Psoas muscle (tissue), 8 donors: ENCODE results near the gene PCGF3. TPM values are rescaled to one million over a fixed set of nuclear protein-coding genes. Genes with fewer than 3 reads are reported as not detected.
A peak's percentile ranks its signal among the peaks of the same experiment; 100 is the strongest.

ENCODE experiments used
- ATAC-seq, 4 donors: fragments of 200-7000 bp; cut with Tn5 transposase; one replicate each; pipeline ENCODE4 v1.9.1; 2020; ENCODE audit warnings: moderate library complexity in 3 of 4, mild to moderate bottlenecking in 2 of 4
- DNase-seq, 2 donors: peaks; one replicate each; pipeline ENCODE4 v3.0.0-alpha.2; 2020
- H3K27ac ChIP-seq: fragments of 200-600 bp; one replicate; pipeline ENCODE4 v1.8.0; 2022
- H3K27me3 ChIP-seq, 3 donors: fragments of 200-600 bp in 1 of 3; one replicate each; pipeline versions ENCODE4 v1.6.1 to v1.8.0; 2013 to 2022; ENCODE audit warnings: low read length in 2 of 3, mild to moderate bottlenecking in 2 of 3, moderate library complexity in 1 of 3; ENCODE audit not compliant: insufficient read depth in 3 of 3
- H3K36me3 ChIP-seq, 2 donors: fragments of 200-600 bp in 1 of 2; one replicate each; pipeline versions ENCODE4 v1.6.1 to v1.8.0; 2013 to 2022; ENCODE audit warnings: low read depth in 1 of 2, mild to moderate bottlenecking in 1 of 2, moderate library complexity in 1 of 2; ENCODE audit not compliant: insufficient read depth in 1 of 2
- H3K4me1 ChIP-seq: fragments of 200-600 bp; one replicate; pipeline ENCODE4 v1.8.0; 2022
- H3K4me3 ChIP-seq: fragments of 200-600 bp; one replicate; pipeline ENCODE4 v1.8.0; 2022; ENCODE audit warnings: mild to moderate bottlenecking
- H3K9me3 ChIP-seq: fragments of 200-600 bp; one replicate; pipeline ENCODE4 v1.8.0; 2022
- CTCF ChIP-seq: fragments of 200-600 bp; IDR thresholded peaks from one replicate; pipeline ENCODE4 v1.8.0; 2022; ENCODE audit warnings: antibody characterized with exemption
- WGBS, 3 donors: extraction: QIAGEN DNeasy Blood & Tissue Kit; methylation state at CpG; one replicate each; pipeline versions ENCODE4 v1.1.6 to v1.1.7; 2013; 5-methylcytosine and 5-hydroxymethylcytosine counted together
- intact Hi-C, 2 donors: fragments of 100-400 bp; cut with DNase I; formaldehyde crosslinking; loops; one replicate each; pipeline versions ENCODE4 v1.11.0 to v1.14.2; 2022
- polyA plus RNA-seq, 3 donors: library from polyadenylated mRNA; stranded (reverse); fragments of 200-250 nt; gene quantifications; one replicate each; pipeline ENCODE4 v1.2.3, GENCODE V29; 2013
- total RNA-seq, 4 donors: library from RNA; stranded (reverse); fragmentation: NEBNext Ultra II Directional in 2 of 4; extraction: Animal tissue kit (Norgen Biotek cat#: 25700) in 2 of 4; gene quantifications; one replicate each; pipeline versions ENCODE4 v1.2.1 to v1.2.4, GENCODE V29; 2021 to 2023
- donor health status: healthy with polysubstance abuse.
- donor health status: DM: no; HTN: no; CAD: no; lungs with moderate emphysema.
- donor health status: Bipolar disorder and iron deficiency.
- donor health status: healthy.
- donor health status: DM: yes; HTN: yes; CAD: no.
- donor health status: DM: no; HTN: no; CAD: no.
- donor health status: DM: no; HTN: no; CAD: no.
- donor health status: DM: yes; HTN: yes; CAD: no.

The PCGF3 gene
- total and polyA plus RNA-seq, 7 donors, result 10.9 to 19.2 (median 15.1) TPM

GRCh38 chr4:657834-658667, 47.6 kb upstream of the PCGF3 start:
- no peaks in the 10 kb centered on the region for H3K36me3 ChIP-seq
- H3K4me3 ChIP-seq, result no peak overlapping the region
- H3K4me1 ChIP-seq, result no peaks in the 10 kb centered on the region
- H3K27me3 ChIP-seq, result peaks cover 0 to 38% (median 13%) of the 10 kb centered on the region in 3 donors
- intact Hi-C loops, result no loop called here
- ATAC-seq (no peak), DNase-seq (peak in 1 of 2 donors; percentile 51)
- TF ChIP-seq CTCF, result no peak
- H3K27ac ChIP-seq, result no peak overlapping the region
- 78 to 81% (median 79%) methylated on average over 20 to 27 of the region's 27 CpGs for WGBS, 3 donors
- no peaks in the 10 kb centered on the region for H3K9me3 ChIP-seq

GRCh38 chr4:658681-659667, 46.7 kb upstream of the PCGF3 start:
- H3K9me3 ChIP-seq, result no peaks in the 10 kb centered on the region
- WGBS, 3 donors, result 87 to 91% (median 91%) methylated on average over 32 of the region's 32 CpGs
- peaks cover 0 to 46% (median 14%) of the 10 kb centered on the region in 3 donors for H3K27me3 ChIP-seq
- H3K4me1 ChIP-seq, result no peaks in the 10 kb centered on the region
- ATAC-seq (no peak), DNase-seq (peak in 1 of 2 donors; percentile 26)
- H3K27ac ChIP-seq, result no peak overlapping the region
- TF ChIP-seq CTCF, result no peak
- no peak overlapping the region for H3K4me3 ChIP-seq
- intact Hi-C loops, result no loop called here
- no peaks in the 10 kb centered on the region for H3K36me3 ChIP-seq

GRCh38 chr4:659851-660250, 45.8 kb upstream of the PCGF3 start:
- DNase-seq (peak in 1 of 2 donors; percentile 33), ATAC-seq (no peak)
- intact Hi-C loops, result no loop called here
- no peaks in the 10 kb centered on the region for H3K9me3 ChIP-seq
- no peak overlapping the region for H3K27ac ChIP-seq
- no peaks in the 10 kb centered on the region for H3K4me1 ChIP-seq
- peaks cover 0 to 53% (median 14%) of the 10 kb centered on the region in 3 donors for H3K27me3 ChIP-seq
- H3K4me3 ChIP-seq, result no peak overlapping the region
- H3K36me3 ChIP-seq, result no peaks in the 10 kb centered on the region
- no peak for TF ChIP-seq CTCF
- 90 to 95% (median 93%) methylated on average over 8 of the region's 8 CpGs for WGBS, 3 donors

- peak in 1 of 2 donors; percentile 8 for DNase-seq
- no peak overlapping the region for H3K27ac ChIP-seq
- no peaks in the 10 kb centered on the region for H3K4me1 ChIP-seq
- intact Hi-C loops, result no loop called here
- ATAC-seq, result no peak
- 93 to 94% (median 94%) methylated on average over 10 of the region's 10 CpGs for WGBS, 3 donors
- H3K36me3 ChIP-seq, result no peaks in the 10 kb centered on the region
- H3K9me3 ChIP-seq, result no peaks in the 10 kb centered on the region
- no peak overlapping the region for H3K4me3 ChIP-seq
- peaks cover 0 to 55% (median 13%) of the 10 kb centered on the region in 3 donors for H3K27me3 ChIP-seq
- no peak for TF ChIP-seq CTCF
Measured at GRCh38 chr4:660401-660800, 45.2 kb upstream of the PCGF3 start.
